ENCODE data around the gene BARHL1.

GRCh38 chr9:132539096-132539495, 43.3 kb upstream of the BARHL1 start:
- TF ChIP-seq, protein P1, sequence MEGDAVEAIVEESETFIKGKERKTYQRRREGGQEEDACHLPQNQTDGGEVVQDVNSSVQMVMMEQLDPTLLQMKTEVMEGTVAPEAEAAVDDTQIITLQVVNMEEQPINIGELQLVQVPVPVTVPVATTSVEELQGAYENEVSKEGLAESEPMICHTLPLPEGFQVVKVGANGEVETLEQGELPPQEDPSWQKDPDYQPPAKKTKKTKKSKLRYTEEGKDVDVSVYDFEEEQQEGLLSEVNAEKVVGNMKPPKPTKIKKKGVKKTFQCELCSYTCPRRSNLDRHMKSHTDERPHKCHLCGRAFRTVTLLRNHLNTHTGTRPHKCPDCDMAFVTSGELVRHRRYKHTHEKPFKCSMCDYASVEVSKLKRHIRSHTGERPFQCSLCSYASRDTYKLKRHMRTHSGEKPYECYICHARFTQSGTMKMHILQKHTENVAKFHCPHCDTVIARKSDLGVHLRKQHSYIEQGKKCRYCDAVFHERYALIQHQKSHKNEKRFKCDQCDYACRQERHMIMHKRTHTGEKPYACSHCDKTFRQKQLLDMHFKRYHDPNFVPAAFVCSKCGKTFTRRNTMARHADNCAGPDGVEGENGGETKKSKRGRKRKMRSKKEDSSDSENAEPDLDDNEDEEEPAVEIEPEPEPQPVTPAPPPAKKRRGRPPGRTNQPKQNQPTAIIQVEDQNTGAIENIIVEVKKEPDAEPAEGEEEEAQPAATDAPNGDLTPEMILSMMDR (conservative IDR thresholded peaks at IDR 0.05; ENCODE audit: low read depth in 2 of 2) = no peak
- TF ChIP-seq, protein P2, sequence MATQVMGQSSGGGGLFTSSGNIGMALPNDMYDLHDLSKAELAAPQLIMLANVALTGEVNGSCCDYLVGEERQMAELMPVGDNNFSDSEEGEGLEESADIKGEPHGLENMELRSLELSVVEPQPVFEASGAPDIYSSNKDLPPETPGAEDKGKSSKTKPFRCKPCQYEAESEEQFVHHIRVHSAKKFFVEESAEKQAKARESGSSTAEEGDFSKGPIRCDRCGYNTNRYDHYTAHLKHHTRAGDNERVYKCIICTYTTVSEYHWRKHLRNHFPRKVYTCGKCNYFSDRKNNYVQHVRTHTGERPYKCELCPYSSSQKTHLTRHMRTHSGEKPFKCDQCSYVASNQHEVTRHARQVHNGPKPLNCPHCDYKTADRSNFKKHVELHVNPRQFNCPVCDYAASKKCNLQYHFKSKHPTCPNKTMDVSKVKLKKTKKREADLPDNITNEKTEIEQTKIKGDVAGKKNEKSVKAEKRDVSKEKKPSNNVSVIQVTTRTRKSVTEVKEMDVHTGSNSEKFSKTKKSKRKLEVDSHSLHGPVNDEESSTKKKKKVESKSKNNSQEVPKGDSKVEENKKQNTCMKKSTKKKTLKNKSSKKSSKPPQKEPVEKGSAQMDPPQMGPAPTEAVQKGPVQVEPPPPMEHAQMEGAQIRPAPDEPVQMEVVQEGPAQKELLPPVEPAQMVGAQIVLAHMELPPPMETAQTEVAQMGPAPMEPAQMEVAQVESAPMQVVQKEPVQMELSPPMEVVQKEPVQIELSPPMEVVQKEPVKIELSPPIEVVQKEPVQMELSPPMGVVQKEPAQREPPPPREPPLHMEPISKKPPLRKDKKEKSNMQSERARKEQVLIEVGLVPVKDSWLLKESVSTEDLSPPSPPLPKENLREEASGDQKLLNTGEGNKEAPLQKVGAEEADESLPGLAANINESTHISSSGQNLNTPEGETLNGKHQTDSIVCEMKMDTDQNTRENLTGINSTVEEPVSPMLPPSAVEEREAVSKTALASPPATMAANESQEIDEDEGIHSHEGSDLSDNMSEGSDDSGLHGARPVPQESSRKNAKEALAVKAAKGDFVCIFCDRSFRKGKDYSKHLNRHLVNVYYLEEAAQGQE (IDR thresholded peaks at IDR 0.05; ENCODE audit: unreplicated experiment) = no peak
- TF ChIP-seq EZH2 (IDR thresholded peaks at IDR 0.05; ENCODE audit: low read depth, unreplicated experiment) = no peak
- TF ChIP-seq JUNB (IDR thresholded peaks at IDR 0.05; ENCODE audit: unreplicated experiment) = no peak
- TF ChIP-seq POLR2AphosphoS5 (IDR thresholded peaks at IDR 0.05; ENCODE audit: low read depth) = no peak
- TF ChIP-seq EZH2phosphoT487 (IDR thresholded peaks at IDR 0.05; ENCODE audit: unreplicated experiment) = no peak
- TF ChIP-seq NANOG (IDR thresholded peaks at IDR 0.05; ENCODE audit: borderline replicate concordance) = no peak
- no peak for TF ChIP-seq ZNF114 (CRISPR knock-in tag; IDR thresholded peaks at IDR 0.05)
